D721Med (cell line): ENCODE measurements around the gene EPN1.

Experiments used
- DNase-seq: peaks from one replicate; pipeline ENCODE4 v3.0.0; 2011; ENCODE audit warnings: low spot score; ENCODE audit not compliant: insufficient read length
- FAIRE-seq: peaks from 2 replicates; lab custom pipeline; 2011; peaks lifted over from hg19 to GRCh38; lab: Jason Lieb, UNC
- CTCF ChIP-seq: IDR thresholded peaks from 2 replicates; pipeline ENCODE4 v1.5.1; 2012; ENCODE audit warnings: mild to moderate bottlenecking, control low read depth; ENCODE audit not compliant: insufficient read depth; ENCODE audit errors: missing control alignments

Gene EPN1

GRCh38 chr19:55686311-55687050, 11.5 kb downstream of the EPN1 start:
- TF ChIP-seq CTCF, result no peak
- FAIRE-seq (no peak), DNase-seq (no peak)

- FAIRE-seq (no peak), DNase-seq (no peak)
- no peak for TF ChIP-seq CTCF
These were observed 12.5 kb downstream of the EPN1 start for GRCh38 chr19:55687281-55688201.

- TF ChIP-seq CTCF, result no peak
- FAIRE-seq (no peak), DNase-seq (no peak)
These were observed 13.6 kb downstream of the EPN1 start for GRCh38 chr19:55688422-55689218.

GRCh38 chr19:55689411-55690108, 14.5 kb downstream of the EPN1 start:
- no peak for DNase-seq
- TF ChIP-seq CTCF, result no peak
- FAIRE-seq, result no peak

GRCh38 chr19:55690109-55690768, 15.2 kb downstream of the EPN1 start:
- no peak for TF ChIP-seq CTCF
- DNase-seq, result no peak
- no peak for FAIRE-seq
